ENCODE results near the gene STK24. TPM values are rescaled to one million over a fixed set of nuclear protein-coding genes. Genes with fewer than 3 reads are reported as not detected.

STK24 gene
- total RNA-seq, 1 donor from 2014 or later, result 92.3 TPM

DNA sequence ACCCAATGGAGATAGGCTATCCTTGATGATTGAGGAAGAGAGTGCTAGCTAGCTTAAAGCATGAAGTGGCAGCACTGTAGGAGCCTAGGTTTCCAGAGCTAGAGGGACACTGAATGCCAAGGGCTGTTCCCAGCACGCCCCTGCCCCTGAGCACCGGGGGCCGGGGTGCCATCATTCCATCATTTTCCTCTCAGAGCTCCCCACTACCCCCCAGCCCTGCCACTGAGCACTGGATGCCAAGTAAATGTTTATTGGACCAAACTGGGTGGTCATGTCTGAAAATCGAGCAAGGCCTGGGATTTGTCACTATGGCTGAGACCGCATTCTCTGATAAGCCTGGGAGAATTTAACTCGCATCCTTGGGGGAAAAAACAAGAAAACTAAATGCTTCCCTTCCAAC lies 142.8 kb downstream of the STK24 start:
- Mint-ChIP-seq H3K9me3 (ENCODE audit: unreplicated experiment) (no peaks in the 10 kb centered on the region), H3K36me3 (ENCODE audit: low read depth, unreplicated experiment) (peaks cover 30% of the 10 kb centered on the region), H3K27me3 (ENCODE audit: unreplicated experiment) (peaks cover 7% of the 10 kb centered on the region), H3K27ac (ENCODE audit: unreplicated experiment) (no peak overlapping the region), H3K4me3 (ENCODE audit: unreplicated experiment) (no peak overlapping the region), H3K4me1 (ENCODE audit: unreplicated experiment) (peaks cover 10% of the 10 kb centered on the region)
- DNase-seq (ENCODE audit: low spot score), result no peak
- TF ChIP-seq, protein P1, sequence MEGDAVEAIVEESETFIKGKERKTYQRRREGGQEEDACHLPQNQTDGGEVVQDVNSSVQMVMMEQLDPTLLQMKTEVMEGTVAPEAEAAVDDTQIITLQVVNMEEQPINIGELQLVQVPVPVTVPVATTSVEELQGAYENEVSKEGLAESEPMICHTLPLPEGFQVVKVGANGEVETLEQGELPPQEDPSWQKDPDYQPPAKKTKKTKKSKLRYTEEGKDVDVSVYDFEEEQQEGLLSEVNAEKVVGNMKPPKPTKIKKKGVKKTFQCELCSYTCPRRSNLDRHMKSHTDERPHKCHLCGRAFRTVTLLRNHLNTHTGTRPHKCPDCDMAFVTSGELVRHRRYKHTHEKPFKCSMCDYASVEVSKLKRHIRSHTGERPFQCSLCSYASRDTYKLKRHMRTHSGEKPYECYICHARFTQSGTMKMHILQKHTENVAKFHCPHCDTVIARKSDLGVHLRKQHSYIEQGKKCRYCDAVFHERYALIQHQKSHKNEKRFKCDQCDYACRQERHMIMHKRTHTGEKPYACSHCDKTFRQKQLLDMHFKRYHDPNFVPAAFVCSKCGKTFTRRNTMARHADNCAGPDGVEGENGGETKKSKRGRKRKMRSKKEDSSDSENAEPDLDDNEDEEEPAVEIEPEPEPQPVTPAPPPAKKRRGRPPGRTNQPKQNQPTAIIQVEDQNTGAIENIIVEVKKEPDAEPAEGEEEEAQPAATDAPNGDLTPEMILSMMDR (IDR thresholded peaks at IDR 0.05; ENCODE audit: unreplicated experiment), result no peak

DNA sequence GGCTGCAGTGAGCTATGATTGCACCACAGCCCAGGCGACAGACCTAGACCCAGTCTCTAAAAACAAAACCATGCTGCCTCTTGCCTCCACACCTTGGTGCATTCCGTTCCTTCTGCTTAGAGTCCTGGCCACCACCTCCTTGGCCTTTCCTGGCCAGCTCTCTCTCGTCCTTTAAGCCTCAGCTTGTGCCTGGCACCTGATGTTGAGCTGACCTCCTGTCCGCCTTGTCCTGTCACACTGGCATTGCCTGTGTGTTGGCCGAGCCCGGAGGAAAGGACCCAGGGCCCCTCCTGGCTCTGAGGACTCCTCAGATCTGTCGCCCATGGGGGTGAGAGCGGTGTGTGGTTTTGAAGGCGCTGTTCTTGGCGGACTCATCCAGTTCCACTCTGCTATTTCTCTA lies 143.3 kb downstream of the STK24 start:
- DNase-seq (ENCODE audit: low spot score), result no peak
- Mint-ChIP-seq H3K4me3 (ENCODE audit: unreplicated experiment) (no peak overlapping the region), H3K4me1 (ENCODE audit: unreplicated experiment) (peaks cover 10% of the 10 kb centered on the region), H3K27me3 (ENCODE audit: unreplicated experiment) (peaks cover 7% of the 10 kb centered on the region), H3K36me3 (ENCODE audit: low read depth, unreplicated experiment) (peaks cover 30% of the 10 kb centered on the region), H3K9me3 (ENCODE audit: unreplicated experiment) (no peaks in the 10 kb centered on the region), H3K27ac (ENCODE audit: unreplicated experiment) (no peak overlapping the region)
- TF ChIP-seq, protein P1 (IDR thresholded peaks at IDR 0.05; ENCODE audit: unreplicated experiment), result no peak

GRCh38 chr13:98432638-98433037 lies 144.3 kb downstream of the STK24 start:
- DNase-seq (ENCODE audit: low spot score), result no peak
- H3K4me3 Mint-ChIP-seq (ENCODE audit: unreplicated experiment), result no peak overlapping the region
- peaks cover 10% of the 10 kb centered on the region for H3K4me1 Mint-ChIP-seq (ENCODE audit: unreplicated experiment)
- H3K36me3 Mint-ChIP-seq (ENCODE audit: low read depth, unreplicated experiment), result peaks cover 36% of the 10 kb centered on the region
- TF ChIP-seq, protein P1 (IDR thresholded peaks at IDR 0.05; ENCODE audit: unreplicated experiment), result no peak
- peaks cover 7% of the 10 kb centered on the region for H3K27me3 Mint-ChIP-seq (ENCODE audit: unreplicated experiment)
- no peaks in the 10 kb centered on the region for H3K9me3 Mint-ChIP-seq (ENCODE audit: unreplicated experiment)
- no peak overlapping the region for H3K27ac Mint-ChIP-seq (ENCODE audit: unreplicated experiment)

DNA sequence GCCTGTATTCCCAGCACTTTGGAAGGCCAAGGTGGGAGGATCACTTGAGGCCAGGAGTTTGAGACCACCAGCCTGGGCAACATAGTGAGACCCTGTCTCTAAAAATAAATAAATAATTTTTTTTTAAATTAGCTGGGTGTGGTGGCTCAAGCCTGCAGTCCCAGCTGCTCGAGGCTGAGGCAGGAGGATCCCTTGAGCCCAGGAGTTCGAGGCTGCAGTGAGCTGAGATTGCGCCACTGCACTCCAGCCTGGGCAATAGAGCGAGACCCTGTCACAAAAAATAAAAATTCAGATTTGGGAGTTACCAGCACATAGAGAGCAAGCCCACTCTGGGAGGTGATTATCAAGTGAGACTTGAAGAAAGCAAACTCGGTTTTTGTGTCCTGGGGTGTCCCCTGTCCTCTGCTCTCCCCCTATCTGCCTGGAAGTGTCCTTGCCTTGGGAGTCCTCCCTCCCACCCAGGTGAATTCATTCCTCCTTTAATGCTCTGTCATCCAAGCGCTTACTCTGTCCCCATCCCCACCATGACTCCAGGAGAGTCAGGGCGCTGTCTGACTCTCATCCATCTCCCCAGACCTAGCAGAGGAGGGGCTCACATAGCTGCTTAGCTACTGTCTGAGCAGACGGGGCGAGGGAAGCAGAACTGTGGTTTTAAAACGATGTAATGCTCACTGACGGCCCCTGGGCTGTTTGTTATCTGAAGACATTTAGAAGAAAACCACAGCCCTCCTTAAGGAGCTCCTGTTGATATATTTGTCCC lies 146.8 kb downstream of the STK24 start:
- Mint-ChIP-seq H3K4me1 (ENCODE audit: unreplicated experiment) (peaks cover 18% of the 10 kb centered on the region), H3K9me3 (ENCODE audit: unreplicated experiment) (no peaks in the 10 kb centered on the region), H3K27ac (ENCODE audit: unreplicated experiment) (peak overlapping the region; percentile 17), H3K4me3 (ENCODE audit: unreplicated experiment) (no peak overlapping the region), H3K36me3 (ENCODE audit: low read depth, unreplicated experiment) (peaks cover 51% of the 10 kb centered on the region), H3K27me3 (ENCODE audit: unreplicated experiment) (peaks cover 10% of the 10 kb centered on the region)
- no peak for DNase-seq (ENCODE audit: low spot score)
- TF ChIP-seq, protein P1 (IDR thresholded peaks at IDR 0.05; ENCODE audit: unreplicated experiment), result no peak

GRCh38 chr13:98429531-98429930 lies 147.4 kb downstream of the STK24 start:
- Mint-ChIP-seq H3K9me3 (ENCODE audit: unreplicated experiment) (no peaks in the 10 kb centered on the region), H3K4me1 (ENCODE audit: unreplicated experiment) (peaks cover 18% of the 10 kb centered on the region), H3K27me3 (ENCODE audit: unreplicated experiment) (peaks cover 10% of the 10 kb centered on the region), H3K4me3 (ENCODE audit: unreplicated experiment) (no peak overlapping the region), H3K27ac (ENCODE audit: unreplicated experiment) (no peak overlapping the region), H3K36me3 (ENCODE audit: low read depth, unreplicated experiment) (peaks cover 54% of the 10 kb centered on the region)
- TF ChIP-seq, protein P1 (IDR thresholded peaks at IDR 0.05; ENCODE audit: unreplicated experiment), result no peak
- no peak for DNase-seq (ENCODE audit: low spot score)

Measured in endothelial cell (in vitro differentiated cells).